HG02798 (cell line): ENCODE data around the gene WIPI1.
A peak's percentile ranks its signal among the peaks of the same experiment; 100 is the strongest.
"Not testable (repeated sequence)": the region's sequence is repeated elsewhere in the genome, so short reads cannot be mapped to it uniquely, and the experiment has no call there.

Experiments
- ATAC-seq: cut with Tn5 transposase; IDR thresholded peaks from one replicate; pipeline ENCODE4 v1.9.1; 2021; ENCODE audit warnings: mild to moderate bottlenecking; ENCODE audit not compliant: unreplicated experiment, poor library complexity

WIPI1 gene

GRCh38 chr17:68422821-68423220, 34.5 kb downstream of the WIPI1 start:
- no peak for ATAC-seq

DNA sequence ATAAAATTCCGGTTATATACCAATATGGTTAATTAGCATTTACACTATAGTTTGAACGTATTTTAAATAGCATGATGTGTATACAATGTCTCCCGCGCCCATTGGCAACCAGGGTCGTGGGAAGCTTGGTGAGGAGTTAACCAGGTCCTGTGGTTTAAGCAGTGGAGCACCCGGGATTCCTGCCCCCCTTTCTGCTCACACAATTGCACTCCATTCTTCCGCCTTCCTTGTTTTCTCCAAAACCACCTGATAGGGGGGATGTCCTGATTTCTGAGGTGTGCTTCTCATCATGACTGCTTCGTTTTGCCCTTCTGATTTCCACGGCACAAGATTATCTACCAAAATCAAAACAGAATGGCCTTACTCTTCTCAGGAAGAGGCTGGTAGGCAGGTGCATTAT, 35.8 kb downstream of the WIPI1 start:
- ATAC-seq, result no peak

DNA sequence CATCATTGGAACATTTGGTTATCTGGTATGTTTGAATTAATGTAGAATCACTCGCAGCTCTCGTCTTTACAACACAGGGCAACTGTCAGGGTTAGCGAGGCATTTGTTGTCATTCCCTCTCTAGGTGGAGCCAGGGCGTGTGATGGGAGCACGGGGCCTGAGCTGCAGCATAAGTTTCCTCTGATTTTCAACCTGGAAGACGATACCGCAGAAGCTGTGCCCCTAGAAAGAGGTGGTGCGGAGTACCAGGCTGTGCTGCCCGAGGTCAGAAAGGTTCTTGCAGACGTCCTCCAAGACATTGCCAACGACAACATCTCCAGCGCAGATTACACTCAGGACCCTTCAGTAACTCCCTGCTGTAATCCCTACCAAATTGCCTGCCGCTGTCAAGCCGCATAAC, 37.2 kb downstream of the WIPI1 start:
- no peak for ATAC-seq

DNA sequence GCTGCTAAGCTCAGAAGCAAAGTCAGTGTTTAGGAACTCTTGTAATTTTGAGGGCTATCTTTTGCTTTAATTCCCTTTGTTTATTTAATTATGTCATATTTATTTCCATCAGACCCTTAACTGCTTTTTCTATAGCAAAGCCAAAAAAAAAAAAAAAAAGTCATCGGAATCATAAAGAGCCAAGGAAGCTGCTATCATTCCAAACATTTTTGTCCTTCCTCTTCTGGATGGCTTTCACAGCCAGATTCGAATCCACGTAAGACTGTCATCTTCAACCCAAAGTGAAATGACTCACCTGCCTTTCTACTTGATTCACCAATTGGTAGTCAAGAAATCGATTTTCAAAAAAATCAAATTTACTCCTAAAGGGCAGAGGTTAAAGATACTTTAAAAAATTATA, 38.4 kb downstream of the WIPI1 start:
- ATAC-seq, result no peak

DNA sequence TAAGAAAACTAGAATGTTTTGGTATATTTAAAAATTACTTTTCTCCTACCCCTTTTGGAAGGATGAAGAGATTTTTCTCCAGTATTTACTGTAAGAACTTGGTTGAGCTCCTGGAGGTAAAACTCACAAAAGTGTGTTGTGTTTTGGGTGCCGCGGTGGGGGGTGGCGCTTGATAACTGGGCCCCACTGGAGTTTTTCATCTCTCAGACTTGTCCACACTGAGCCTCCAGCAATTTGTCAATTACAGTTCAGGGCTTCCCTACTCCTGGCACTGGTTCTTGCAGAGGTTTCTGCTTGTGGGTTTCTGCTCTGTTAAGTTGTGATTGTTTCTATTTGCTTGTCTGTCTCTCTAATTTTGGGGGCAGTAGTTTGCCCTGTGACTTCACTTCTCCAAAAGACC, 40.0 kb downstream of the WIPI1 start:
- no peak for ATAC-seq

DNA sequence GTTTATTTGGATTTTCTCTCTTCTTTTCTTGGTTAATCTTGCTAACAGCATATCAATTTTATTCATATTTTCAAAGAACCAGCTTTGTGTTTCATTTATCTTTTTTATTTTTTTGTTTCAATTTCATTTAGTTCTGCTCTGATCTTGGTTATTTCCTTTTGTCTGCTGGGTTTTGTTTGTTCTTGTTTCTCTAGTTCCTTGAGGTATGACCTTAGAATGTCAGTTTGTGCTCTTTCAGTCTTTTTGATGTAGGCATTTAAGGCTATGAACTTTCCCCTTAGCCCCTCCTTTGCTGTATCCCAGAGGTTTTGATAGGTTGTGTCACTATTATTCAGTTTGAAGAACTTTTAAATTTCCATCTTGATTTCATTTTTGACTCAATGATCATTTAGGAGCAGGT, 42.4 kb downstream of the WIPI1 start:
- not testable (repeated sequence) for ATAC-seq

GRCh38 chr17:68413597-68414560, 43.4 kb downstream of the WIPI1 start:
- not testable (repeated sequence) for ATAC-seq

DNA sequence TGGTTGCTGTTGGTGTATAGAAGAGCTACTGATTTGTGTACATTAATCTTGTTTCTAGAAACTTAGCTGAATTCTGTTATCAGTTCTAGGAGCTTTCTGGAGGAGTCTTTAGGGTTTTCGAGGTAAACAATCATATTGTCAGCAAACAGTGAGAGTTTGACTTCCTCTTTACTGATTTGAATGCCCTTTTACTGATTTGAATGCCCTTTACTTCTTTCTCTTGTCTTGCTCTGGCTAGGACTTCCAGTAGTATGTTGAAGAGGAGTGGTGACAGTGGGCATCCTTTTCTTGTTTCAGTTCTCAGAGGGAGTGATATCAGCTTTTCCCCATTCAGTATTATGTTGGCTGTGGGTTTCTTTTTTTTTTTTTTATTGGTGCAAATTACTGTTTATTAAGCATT, 49.6 kb downstream of the WIPI1 start:
- ATAC-seq, result not testable (repeated sequence)

DNA sequence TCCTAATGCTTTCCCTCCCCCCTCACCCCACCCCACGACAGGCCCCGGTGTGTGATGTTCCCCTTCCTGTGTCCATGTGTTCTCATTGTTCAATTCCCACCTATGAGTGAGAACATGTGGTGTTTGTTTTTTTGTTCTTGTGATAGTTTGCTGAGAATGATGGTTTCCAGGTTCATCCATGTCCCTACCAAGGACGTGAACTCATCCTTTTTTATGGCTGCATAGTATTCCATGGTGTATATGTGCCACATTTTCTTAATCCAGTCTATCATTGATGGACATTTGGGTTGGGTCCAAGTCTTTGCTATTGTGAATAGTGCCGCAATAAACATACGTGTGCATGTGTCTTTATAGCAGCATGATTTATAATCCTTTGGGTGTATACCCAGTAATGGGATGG, 53.5 kb downstream of the WIPI1 start:
- ATAC-seq, result not testable (repeated sequence)

DNA sequence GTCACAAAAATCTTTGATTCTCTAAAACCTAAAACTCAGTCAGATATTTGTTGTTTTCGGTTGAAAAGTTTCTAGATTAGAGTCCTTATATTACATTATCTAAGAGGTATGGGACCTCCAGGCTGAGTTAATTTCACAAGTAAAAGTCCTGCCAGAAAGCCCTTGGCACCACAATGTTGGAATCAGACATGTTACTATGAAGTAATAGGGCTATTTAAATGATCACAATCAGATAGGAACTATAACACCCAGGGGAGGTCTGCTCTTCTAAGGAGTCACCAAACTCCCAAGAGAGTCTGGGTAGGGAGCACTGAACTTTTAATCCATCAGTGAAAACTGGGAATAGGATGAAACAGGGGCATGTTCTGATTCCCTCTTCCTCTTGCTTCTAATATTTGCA, 54.2 kb downstream of the WIPI1 start:
- ATAC-seq, result no peak

- ATAC-seq, result no peak
Observed at GRCh38 chr17:68401288-68401687, 56.0 kb downstream of the WIPI1 start.

DNA sequence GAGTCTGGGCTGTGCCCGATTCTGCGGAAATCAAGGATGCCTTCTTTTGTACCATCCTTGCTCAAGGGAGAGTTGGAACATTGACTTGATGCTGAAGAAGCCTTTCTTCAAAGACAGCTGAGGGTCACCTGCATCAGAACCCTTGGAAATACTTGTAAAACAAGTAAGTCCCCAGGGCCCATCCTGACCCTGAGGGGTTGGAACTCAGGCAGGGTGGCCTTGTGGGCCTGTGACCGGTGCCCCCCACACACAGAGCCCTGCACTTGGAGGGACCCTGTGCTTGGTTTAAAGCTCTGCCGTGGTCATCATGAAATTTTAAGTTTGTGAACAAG, 56.9 kb downstream of the WIPI1 start:
- ATAC-seq, result no peak

DNA sequence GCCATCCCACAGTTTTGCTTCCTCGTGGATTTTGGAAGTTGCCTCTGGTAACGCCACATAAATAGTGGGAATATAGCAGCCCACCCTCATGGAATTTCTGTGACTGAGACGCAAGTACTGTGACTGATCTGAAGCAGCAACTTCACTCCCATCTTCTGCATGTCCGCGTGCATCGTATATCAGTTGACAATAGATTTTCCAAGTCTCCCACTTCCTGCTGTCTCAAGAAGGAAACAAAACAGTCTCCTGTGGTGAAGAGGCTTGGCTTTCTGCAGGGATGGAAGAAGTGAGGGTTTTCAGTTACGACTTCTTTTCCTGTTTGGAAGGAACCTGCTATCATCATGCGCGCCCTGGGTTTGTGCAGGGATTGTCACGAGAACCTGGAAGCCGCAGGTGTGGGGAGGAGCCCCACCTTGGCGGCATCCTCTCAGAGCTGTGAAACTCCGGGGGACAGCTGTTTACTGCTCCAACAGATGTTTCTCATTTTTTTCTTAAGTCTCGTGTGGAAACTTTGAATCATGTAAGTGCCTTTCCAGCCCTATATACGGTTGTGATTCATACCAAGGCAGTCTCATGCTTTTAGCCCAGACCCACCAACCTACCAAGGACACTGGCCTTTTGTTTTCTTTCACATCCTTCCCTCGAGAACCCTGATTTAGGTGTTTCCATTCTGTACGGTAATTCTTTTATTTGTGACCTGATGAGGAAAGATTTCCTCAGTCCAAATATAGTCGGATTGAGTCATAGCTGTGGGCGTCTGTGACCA, 57.5 kb downstream of the WIPI1 start:
- no peak for ATAC-seq

GRCh38 chr17:68398691-68399637, 58.3 kb downstream of the WIPI1 start:
- peak; percentile 76 for ATAC-seq

- ATAC-seq, result no peak
Observed at GRCh38 chr17:68397108-68397536, 60.2 kb downstream of the WIPI1 start.

- ATAC-seq, result no peak
Observed at GRCh38 chr17:68396226-68397107, 60.8 kb downstream of the WIPI1 start.

DNA sequence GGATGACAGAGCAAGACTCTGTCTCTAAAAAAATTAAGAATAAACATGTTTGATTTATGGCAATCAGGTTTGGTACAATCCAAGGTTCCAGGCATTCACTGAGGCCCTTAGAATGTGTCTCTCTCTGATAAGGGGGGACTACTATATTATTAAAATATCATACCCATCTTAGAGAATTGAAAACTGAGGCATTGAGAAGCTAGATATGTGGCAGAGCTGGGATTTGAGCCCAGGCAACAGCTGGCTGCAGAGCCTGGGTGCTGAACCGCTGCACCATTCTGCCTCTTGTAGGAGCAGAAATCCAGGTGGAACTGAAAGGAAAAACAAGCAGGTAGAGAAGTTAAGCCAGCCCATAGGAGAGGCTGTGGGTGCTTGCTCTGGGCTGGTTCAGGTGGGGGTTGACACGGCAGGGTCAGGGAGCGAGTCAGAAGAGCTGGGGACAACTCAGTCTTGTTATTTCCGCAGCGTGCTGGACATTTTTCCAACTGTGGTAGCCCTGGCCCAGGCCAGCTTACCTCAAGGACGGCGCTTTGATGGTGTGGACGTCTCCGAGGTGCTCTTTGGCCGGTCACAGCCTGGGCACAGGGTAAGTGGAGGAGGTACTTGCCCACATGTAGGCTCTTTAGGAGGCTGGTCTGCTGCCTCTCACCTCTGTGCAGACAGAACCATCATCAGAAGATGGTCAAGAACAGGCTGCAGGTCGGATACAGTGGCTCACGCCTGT, 62.5 kb downstream of the WIPI1 start:
- ATAC-seq, result no peak

- no peak for ATAC-seq
Observed at GRCh38 chr17:68391561-68392268, 65.6 kb downstream of the WIPI1 start.
